HG02610 (cell line): ENCODE results near the gene TFPI.
"Not testable (repeated sequence)": the region's sequence is repeated elsewhere in the genome, so short reads cannot be mapped to it uniquely, and the experiment has no call there.

Source experiments
- ATAC-seq: cut with Tn5 transposase; IDR thresholded peaks from one replicate; pipeline ENCODE4 v1.9.1; 2021; ENCODE audit warnings: mild to moderate bottlenecking, moderate library complexity; ENCODE audit not compliant: unreplicated experiment

TFPI gene

DNA sequence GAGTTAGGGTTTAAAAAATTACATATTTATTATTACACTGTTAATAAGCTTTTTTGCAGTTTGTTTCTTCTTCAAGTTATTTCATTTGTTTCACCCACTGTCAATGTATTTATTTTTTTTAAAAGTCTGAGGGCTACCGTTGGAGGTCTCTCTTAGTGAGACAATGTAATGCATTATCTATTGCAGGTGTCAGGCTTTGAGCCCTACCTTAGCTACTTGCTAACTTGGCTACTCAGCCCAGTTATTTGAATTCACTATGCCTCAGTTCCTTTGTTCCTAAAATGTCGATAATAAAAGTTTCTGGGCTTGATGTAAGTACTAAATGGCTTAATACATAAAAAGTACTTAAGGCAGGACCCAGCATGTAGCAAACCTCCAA lies 458 bp upstream of the TFPI start:
- ATAC-seq = no peak

DNA sequence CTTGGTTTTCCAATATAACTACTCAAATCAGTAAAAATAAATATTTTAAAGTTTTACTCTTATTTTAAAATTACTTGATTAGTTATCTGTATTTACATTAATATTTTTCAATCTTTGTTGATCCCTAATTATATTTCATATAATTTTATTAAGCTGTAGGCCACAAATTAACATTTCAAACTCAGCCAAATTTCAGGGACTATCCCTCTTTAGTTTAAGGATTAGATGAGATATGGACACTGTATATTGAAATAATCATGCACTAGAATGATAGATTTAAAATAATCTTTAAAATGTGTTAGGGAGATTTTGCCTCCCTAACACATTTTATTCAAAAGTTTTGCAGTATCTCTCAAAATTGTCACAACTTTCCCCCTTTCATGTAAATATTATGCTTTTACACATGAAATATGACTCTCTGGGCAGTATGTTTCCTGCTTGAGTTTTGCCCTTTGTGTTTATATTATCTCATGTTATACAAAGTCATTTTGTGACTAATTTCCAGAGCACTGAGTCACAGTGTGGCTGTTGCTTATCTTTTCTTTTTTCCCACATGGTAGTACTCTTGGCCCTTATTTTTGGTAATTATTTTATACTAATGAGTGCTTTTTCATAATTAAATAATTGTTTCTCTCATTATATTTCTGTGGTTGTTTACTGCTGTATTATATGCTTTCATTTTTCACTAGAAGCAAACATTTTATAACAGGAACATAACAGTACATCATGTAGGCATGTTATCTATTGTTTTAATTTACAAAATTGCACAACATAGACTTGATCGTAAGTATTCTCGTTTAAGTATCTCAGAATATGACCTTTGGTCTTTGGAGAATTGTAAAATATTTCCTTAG lies 1.2 kb downstream of the TFPI start:
- peak; percentile 83 for ATAC-seq

DNA sequence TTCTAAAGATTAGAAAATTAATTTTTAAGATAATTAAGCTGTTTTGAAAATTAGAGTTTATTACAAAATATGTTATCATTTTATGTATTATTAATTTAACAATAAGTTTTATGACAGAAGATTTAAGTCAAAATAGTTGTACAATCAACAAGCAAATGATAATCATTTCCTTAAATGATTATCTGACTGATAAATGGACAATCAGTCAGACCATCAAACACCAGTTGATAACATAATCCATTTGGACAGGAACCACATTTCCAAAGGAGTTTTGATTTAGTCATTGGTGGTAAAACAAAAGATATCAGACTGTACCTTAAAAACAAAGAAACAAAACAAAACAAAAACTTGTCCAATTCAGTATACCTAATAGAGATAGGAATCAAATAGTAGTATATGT lies 1.9 kb downstream of the TFPI start:
- no peak for ATAC-seq

DNA sequence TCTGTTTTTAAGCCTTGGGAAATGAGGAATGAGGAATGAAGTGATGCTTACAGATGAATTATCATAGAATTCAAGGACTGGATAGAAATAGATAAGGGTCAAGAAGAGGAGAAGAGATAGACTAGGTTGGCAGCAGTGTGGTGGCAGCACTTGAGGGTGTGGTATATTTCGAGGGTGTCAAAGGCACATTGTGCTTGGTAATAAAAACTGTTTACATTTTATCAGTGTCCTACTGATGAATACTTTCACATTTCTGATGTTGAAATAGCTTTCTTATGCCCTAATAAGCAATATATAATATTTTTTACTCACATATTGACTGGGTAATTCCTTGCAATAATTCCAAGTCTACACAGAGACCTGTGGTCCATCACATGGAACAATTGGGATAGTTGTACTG lies 3.4 kb downstream of the TFPI start:
- no peak for ATAC-seq

DNA sequence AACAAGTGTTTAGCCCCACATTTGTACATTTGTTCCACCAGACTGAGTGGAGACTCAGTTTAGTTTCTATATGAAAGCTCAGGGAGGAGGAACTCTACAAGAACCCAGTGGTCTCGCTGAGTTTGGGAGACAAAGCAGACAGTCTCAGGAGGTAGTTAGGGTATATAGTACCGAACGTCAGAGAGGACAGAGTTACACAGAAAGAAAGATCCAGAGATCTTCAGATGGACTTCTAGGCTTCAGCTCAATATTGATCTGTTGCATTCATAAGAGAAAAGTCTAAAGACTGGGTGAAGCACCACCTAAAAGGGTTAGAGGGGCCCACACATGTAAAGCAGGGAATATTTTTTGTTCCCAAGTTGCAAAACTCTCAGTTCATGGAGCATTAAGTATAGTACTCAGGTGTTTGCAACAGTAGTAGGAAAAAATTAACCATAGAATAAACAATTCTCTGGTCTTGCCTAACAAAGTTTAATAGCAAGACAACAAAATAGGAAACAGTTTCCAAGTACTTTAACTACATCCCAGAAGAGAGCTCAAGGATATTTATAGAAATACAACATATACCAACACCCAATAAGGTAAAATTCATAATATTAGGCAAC lies 4.2 kb downstream of the TFPI start:
- no peak for ATAC-seq

DNA sequence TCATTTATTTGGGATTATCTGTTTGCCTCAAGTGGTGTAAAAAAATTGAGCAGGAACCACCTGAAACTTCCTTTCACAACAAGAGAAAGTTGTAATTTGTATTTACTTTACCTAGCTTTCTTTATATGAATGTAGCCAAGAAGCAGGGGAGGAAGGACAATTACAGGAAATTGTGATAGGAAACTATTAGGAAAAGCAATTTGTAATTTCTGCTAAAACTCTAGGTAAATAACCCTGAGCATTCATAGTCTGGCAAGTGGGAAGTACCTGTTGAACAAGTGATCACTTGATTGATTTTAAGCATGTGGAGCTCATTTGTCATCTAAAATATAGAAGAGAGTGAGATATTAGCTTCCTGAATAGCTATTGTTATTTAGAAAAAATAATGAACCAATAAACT lies 5.0 kb downstream of the TFPI start:
- ATAC-seq = no peak

DNA sequence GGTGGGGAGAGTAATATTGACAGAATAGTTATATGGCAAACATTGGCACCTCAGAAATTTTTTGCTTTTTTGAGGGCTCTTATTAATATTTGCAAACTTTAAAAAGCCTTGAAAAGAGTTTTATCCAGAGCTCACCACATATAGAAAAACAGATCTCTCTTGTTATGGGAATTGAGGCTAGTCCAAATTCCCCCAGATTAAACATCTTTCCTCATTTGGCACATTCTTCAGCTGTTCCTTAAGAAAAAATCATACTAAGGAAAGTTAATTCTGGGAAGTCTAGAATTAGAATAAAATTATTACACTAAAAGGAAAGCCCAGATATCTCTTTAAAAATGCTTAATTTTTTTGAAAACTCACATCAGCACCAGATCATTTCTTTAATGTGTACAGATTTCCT lies 5.6 kb downstream of the TFPI start:
- ATAC-seq = no peak

DNA sequence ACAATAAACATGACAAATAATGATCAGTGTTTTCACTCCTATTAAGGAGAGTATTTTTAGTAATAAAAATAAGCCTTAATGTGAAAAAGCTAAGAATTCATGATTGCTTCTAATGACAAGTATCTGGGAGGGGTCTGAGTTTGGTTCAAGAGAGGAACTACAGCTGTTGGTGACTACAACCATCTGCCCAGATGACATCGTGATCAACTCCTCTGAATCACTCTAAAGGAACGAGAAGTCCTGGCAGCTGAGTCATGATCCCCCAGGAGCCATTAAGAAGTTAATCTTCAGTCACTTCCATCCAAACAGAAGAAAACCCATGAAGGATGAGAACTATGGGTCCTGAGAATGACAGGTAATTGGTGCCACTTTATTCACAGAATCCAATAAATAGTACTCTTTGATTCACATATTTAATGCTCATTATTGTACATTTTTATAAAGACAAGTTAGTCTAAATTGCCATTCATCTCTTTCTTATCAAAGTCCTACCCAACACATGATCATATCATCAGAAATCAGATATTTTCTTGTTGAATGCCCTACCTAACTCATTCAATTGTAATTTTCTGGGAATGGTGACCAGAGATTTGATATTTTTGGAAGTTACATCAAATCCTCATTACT lies 6.8 kb downstream of the TFPI start:
- ATAC-seq = no peak

DNA sequence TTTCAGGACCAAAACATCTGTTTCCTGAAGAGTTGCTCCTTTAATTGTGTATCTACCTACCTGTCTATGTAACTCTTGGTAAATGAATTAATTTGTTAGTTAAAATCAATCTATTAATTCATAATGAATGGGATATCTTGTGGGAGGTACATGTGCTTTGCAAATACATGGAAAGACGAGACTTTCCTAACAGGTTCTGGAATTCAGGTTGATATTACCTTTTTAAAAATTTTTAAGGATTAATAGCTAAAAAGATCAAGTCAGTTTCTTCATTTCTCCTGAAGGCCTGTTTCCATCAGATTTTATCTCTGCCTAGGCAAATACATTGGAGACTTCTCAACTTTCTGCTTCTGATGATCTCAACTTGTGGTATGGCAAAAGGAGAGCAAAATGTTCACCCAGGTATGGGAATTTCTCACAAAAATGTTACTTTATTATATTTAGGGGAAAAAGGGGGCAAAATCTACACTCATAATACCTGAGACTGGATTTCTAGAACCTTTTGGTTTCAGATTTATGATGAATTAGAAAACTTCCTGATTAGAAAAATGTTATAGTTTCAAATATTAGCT lies 7.4 kb downstream of the TFPI start:
- no peak for ATAC-seq

DNA sequence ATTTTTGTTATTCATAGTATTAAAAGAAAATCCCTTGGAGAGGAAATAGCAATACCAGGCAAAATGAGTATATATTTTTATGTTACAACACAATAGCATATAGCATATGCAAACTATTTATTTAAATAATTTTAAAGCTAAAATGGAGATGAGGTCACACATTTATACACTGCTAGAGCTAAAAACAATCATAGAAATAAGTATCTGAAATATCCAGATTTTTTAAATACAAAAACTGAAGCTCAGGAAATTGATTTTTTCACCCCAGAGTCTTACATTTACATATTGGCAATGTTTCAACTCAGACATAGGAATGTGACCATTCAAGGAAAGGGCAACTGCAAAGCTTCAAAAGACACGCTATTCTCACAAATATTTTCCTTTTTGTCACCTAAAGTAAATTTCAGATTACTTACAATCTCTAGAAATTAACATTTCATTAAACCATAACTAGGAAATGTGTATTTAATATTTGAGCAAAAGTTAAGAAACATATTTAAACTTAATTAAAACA lies 8.9 kb downstream of the TFPI start:
- ATAC-seq = no peak

DNA sequence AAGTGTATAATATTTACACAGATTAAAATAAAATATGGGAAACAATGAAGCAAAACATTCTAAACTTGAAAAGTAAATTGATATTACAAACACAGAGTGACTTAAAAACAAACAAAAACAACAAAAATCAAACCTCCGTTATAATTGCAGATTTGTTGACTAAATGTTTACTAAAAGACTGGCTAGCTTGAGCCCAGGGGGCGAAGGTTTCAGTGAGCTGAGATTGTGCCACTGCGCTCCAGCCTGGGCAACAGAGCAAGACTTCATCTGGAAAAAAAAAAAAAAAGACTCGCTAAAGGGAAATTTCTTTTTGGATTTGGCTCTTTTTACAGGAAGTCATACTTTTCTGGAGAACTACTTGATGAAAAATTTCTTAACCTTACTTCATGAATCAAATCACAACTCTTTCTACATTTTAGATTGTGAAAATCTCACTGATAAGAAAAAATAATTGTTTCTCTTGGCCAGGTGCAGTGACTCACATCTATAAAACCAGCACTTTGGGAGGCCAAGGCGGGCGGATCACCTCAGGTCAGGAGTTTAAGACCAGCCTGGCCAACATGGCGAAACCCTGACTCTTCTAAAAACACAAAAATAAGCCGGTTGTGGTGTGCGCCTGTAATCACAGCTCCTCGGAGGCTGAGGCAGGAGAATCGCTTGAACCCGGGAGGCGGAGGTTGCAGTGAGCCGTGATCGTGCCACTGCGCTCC lies 9.7 kb downstream of the TFPI start:
- no peak for ATAC-seq

DNA sequence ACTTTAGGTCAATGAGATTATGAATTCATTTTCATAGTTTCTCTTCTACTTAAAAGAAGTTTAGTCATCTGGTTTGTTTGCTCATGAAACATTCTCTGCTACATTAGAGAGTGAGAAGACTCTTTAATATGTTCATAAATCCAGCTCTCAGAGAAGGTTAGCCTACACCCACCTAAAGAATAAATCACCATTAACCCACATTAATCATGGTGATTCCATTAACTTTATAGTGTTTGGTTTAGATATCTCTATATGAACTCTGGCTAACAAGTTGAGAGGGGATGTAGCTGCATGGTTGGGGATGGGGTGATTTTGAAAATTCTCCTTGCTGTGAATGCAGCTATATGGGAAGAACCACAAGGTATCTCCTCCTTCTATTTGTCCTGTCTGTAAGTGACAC lies 10.7 kb downstream of the TFPI start:
- no peak for ATAC-seq

DNA sequence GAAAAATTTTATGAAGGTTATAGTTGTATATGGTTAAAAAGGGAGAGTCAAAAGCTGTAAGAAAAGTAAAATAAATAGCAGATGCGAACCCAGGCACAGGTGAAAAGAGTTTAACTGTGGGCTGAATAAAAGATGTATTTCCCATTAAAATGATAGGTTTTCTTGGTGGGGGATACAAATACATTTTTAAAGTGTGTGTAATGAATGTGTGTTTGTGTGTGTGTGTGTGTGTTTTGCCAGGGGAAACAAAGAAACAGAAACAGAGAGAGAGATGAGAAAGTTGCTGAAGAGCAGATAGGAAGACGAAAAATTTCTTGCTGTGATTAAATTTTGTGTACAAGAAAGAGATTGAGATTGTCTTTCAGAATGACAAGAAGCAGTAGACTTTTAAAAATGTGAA lies 12.1 kb downstream of the TFPI start:
- ATAC-seq = no peak

DNA sequence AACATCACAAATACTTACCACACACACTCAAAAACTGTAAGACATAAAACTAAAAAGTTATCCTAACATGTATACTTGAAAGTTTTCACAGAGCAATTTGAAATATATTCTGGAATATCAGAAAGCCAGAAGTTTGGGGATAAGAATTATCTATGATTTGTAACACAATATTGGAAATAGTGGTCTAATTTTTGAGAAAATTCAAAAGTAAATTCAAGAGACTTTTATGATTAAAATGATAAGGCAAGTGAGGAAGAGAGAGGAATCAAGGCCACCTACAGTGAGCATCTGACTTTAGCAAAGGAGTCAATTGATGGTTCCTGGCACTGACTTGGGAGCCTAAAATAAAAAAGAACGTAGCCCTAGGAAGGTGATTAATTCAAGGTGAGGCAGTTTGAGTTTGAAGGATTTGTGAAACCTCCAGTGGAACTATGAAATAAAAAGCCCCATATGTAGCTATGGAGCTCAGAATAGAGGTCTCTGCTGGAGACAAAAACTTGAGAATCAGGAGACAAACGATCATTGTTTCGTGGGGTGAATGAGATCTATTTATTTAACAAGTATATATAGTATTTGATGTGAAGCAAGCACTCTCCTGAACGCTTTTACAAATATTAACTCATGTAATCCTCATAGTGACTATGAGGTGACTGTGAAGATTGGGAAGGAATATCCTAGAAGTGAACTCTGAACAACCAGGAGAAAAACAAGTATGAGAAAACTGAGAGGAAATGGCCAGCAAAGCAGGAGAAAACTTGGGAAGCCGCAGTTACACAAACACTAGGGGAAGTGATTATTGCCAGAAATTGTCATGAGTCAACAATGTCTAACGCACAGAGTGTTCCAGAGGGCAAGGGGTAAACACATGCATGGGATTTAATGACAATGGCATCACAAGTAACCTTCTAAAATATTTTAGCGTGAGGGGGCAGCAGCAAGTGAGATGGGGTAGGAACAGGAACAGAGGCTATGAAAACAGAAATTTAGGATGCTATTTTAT lies 12.8 kb downstream of the TFPI start:
- no peak for ATAC-seq

DNA sequence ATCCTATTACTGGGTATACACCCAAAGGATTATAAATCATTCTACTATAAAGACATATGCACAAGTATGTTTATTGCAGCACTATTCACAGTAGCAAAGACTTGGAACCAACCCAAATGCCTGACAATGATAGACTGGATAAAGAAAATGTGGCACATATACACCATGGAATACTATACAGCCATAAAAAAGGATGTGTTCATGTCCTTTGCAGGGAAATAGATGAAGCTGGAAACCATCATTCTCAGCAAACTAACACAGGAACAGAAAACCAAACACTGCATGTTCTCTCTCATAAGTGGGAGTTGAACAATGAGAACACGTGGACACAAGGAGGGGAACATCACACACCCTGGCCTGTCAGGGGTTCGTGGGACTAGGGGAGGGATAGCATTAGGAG lies 16.0 kb downstream of the TFPI start:
- not testable (repeated sequence) for ATAC-seq

DNA sequence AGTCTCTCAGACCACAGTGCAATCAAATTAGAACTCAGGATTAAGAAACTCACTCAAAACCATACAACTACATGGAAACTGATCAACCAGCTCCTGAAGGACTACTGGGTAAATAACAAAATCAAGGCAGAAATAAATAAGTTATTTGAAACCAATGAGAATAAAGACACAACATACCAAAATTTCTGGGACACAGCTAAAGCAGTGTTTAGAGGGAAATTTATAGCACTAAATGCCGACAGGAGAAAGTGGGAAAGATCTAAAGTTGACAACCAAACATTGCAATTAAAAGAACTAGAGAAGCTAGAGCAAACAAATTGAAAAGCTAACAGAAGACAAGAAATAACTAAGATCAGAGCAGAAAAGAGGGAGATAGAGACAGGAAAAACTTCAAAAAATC lies 18.9 kb downstream of the TFPI start:
- not testable (repeated sequence) for ATAC-seq

DNA sequence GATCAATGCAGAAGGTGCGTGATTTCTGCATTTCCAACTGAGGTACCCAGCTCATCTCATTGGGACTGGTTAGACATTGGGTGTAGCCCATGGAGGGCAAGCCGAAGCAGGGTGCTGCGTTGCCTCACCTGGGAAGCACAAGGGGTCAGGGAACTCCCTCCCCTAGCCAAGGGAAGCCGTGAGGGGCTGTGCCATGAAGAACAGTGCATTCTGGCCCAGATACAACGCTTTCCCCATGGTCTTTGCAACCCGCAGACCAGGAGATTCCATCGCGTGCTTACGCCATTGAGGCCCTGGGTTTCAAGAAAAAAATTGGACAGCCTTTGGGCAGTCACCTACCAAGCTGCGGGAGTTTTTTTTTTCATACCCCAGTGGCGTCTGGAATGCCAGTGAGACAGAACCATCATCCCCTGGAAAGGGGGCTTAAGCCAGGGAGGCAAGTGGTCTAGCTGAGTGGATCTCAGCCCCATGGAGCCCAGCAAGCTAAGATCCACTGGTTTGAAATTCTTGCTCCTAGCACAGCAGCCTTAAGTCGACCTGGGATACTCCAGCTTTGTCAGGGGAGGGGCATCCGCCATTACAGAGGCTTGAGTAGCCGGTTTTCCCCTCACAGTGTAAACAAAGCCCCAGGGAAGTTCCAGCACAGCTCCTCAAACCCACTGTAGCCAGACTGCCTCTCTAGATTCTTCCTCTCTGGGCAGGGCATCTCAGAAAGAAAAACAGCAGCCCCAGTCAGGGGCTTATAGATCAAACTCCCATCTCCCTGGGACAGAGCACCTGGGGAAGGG lies 21.7 kb downstream of the TFPI start:
- peak; percentile 64 for ATAC-seq

DNA sequence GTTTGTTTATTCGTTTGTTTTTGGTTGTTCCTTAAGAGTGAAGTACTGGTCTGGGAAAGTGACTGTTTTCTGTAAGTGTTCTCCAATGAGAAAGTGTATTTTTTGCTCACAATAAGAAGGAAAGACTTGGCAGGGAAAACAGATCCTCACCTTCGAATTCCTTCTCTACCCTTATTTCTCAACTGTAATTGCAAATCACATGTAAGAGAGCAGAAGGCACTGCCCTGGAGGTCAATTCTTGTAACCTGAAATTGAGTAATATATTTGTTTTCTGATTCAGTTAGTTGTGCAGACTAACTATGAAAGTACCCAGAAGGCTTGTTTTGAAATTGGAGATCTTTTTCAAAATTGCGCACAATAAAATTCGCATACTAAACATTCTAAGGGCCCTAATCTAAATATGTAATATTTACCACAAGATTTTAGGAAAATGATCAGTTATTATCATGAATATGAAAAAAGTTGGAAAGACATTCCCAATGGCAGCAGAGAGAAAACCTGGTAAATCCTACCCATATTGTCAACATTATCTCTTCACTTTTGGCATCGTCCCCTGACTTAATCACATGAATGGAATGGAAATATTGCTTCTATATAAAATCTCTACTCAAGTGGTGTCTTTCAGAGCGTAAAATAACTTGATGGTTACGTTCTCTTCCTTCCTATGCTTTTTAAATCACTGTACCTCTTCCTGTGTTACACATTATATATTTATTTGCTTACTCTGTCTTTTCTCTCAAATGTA lies 24.1 kb downstream of the TFPI start:
- no peak for ATAC-seq
